ENCODE data around the gene ARL4D. TPM values are rescaled to one million over a fixed set of nuclear protein-coding genes. Genes with fewer than 3 reads are reported as not detected.
"Not testable (repeated sequence)": the region's sequence is repeated elsewhere in the genome, so short reads cannot be mapped to it uniquely, and the experiment has no call there.

The ARL4D gene
- total and polyA plus RNA-seq, 4 donors, result 4.0 to 14.2 (median 8.4) TPM

GRCh38 chr17:43365921-43366320 is 32.9 kb upstream of the ARL4D start:
- H3K4me1 ChIP-seq (ENCODE audit: control insufficient read depth in 1 of 2, insufficient read depth in 2 of 2, low read length in 2 of 2); DNase-seq; intact Hi-C loops (cut with DNase I); ATAC-seq (ENCODE audit: low FRiP score); H3K9me3 ChIP-seq (ENCODE audit: control insufficient read depth, low read length); H3K27ac ChIP-seq (ENCODE audit: low read depth in 1 of 2, low read length in 2 of 2); H3K27me3 ChIP-seq (ENCODE audit: control insufficient read depth in 1 of 2, insufficient read depth in 2 of 2, low read length in 1 of 2); H3K4me3 ChIP-seq (ENCODE audit: low read length in 2 of 2); H3K36me3 ChIP-seq (ENCODE audit: control insufficient read depth in 1 of 2, insufficient read depth in 2 of 2, low read length in 1 of 2): not testable (repeated sequence)
- WGBS, 2 donors, result 91 to 94% methylated on average over 9 of the region's 9 CpGs

- H3K27me3 ChIP-seq (ENCODE audit: control insufficient read depth in 1 of 2, insufficient read depth in 2 of 2, low read length in 1 of 2), result no peaks in the 10 kb centered on the region
- intact Hi-C loops (cut with DNase I), result no loop called here
- H3K9me3 ChIP-seq (ENCODE audit: control insufficient read depth, low read length), result no peaks in the 10 kb centered on the region
- no peaks in the 10 kb centered on the region for H3K36me3 ChIP-seq (ENCODE audit: control insufficient read depth in 1 of 2, insufficient read depth in 2 of 2, low read length in 1 of 2)
- H3K4me1 ChIP-seq (ENCODE audit: control insufficient read depth in 1 of 2, insufficient read depth in 2 of 2, low read length in 2 of 2), result no peaks in the 10 kb centered on the region
- peak overlapping the region; percentile 4 to 90 for H3K27ac ChIP-seq (ENCODE audit: low read depth in 1 of 2, low read length in 2 of 2)
- 48 to 52% methylated on average over 25 of the region's 25 CpGs for WGBS, 2 donors
- peak in 1 of 2 donors; percentile 60 for DNase-seq
- H3K4me3 ChIP-seq (ENCODE audit: low read length in 2 of 2), result no peak overlapping the region
- no peak for ATAC-seq (ENCODE audit: low FRiP score)
Observed at GRCh38 chr17:43366891-43367736, 31.7 kb upstream of the ARL4D start.

GRCh38 chr17:43367737-43368242 is 31.0 kb upstream of the ARL4D start:
- peak overlapping the region; percentile 58 to 90 for H3K27ac ChIP-seq (ENCODE audit: low read depth in 1 of 2, low read length in 2 of 2)
- 3 to 4% methylated on average over 11 of the region's 11 CpGs for WGBS, 2 donors
- no peak overlapping the region for H3K4me3 ChIP-seq (ENCODE audit: low read length in 2 of 2)
- no peaks in the 10 kb centered on the region for H3K4me1 ChIP-seq (ENCODE audit: control insufficient read depth in 1 of 2, insufficient read depth in 2 of 2, low read length in 2 of 2)
- peak; percentile 48 for ATAC-seq (ENCODE audit: low FRiP score)
- no peaks in the 10 kb centered on the region for H3K27me3 ChIP-seq (ENCODE audit: control insufficient read depth in 1 of 2, insufficient read depth in 2 of 2, low read length in 1 of 2)
- intact Hi-C loops (cut with DNase I), result loop anchor here in 1 of 2 donors (1.0 kb wide), 1 partner anchor 21 kb away; no protein-coding TSS in a partner anchor
- H3K9me3 ChIP-seq (ENCODE audit: control insufficient read depth, low read length), result no peaks in the 10 kb centered on the region
- DNase-seq, result no peak
- no peaks in the 10 kb centered on the region for H3K36me3 ChIP-seq (ENCODE audit: control insufficient read depth in 1 of 2, insufficient read depth in 2 of 2, low read length in 1 of 2)

DNA sequence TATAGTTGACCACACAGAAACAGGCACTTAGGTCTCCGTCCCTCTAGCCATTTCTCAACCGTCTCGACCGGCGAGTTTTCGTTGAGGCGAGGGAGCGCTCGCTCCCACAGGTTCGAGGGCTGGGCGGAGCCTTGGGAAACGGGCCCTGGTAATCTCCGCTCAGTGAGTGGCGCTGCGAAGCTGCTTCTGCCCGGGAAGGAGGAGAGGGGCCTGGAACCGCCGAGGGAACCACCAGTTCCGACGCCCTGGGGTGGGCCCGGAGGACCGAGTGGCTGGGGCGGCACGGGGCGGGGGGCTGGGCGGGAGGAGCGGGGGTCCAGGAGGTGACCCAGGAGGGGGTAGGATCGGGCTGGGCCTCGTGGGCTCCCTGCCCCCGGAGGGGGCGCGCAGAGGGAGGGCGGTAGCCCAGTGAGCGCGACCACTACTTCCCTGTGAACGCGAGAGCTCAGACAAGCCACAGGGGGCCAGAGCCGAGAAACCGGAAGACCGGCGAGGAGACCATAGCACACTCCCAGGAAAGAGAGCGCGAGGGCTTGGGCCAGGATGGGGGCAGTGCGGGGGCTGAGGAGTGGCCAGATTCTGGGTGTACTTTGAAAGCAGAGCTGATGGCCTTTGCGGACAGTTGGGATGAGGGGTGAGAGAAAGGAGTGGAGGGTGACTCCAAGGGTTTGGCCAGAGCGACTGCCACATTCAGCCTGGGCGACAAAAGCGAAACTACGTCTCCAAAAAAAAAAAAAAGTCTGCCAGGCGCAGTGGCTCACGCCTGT is 29.9 kb upstream of the ARL4D start:
- ATAC-seq (ENCODE audit: low FRiP score), result peak; percentile 91
- no peaks in the 10 kb centered on the region for H3K9me3 ChIP-seq (ENCODE audit: control insufficient read depth, low read length)
- DNase-seq, result peak; percentile 90 to 93
- peak overlapping the region; percentile 37 to 65 for H3K4me3 ChIP-seq (ENCODE audit: low read length in 2 of 2)
- WGBS, 2 donors, result 1% methylated on average over 49 to 51 of the region's 51 CpGs
- peak overlapping the region; percentile 98 to 99 for H3K27ac ChIP-seq (ENCODE audit: low read depth in 1 of 2, low read length in 2 of 2)
- H3K36me3 ChIP-seq (ENCODE audit: control insufficient read depth in 1 of 2, insufficient read depth in 2 of 2, low read length in 1 of 2), result no peaks in the 10 kb centered on the region
- intact Hi-C loops (cut with DNase I), result loop anchor here in 1 of 2 donors (1.0 kb wide), 1 partner anchor 19 kb away; no protein-coding TSS in a partner anchor
- no peaks in the 10 kb centered on the region for H3K27me3 ChIP-seq (ENCODE audit: control insufficient read depth in 1 of 2, insufficient read depth in 2 of 2, low read length in 1 of 2)
- H3K4me1 ChIP-seq (ENCODE audit: control insufficient read depth in 1 of 2, insufficient read depth in 2 of 2, low read length in 2 of 2), result no peaks in the 10 kb centered on the region

- 90 to 96% methylated on average over 5 of the region's 5 CpGs for WGBS, 2 donors
- Histone ChIP-seq H3K36me3 (ENCODE audit: control insufficient read depth in 1 of 2, insufficient read depth in 2 of 2, low read length in 1 of 2) (no peaks in the 10 kb centered on the region), H3K9me3 (ENCODE audit: control insufficient read depth, low read length) (no peaks in the 10 kb centered on the region), H3K27me3 (ENCODE audit: control insufficient read depth in 1 of 2, insufficient read depth in 2 of 2, low read length in 1 of 2) (no peaks in the 10 kb centered on the region), H3K4me3 (ENCODE audit: low read length in 2 of 2) (no peak overlapping the region), H3K4me1 (ENCODE audit: control insufficient read depth in 1 of 2, insufficient read depth in 2 of 2, low read length in 2 of 2) (no peaks in the 10 kb centered on the region), H3K27ac (ENCODE audit: low read depth in 1 of 2, low read length in 2 of 2) (peak overlapping the region in 1 of 2 donors; percentile 98)
- intact Hi-C loops (cut with DNase I), result no loop called here
- no peak for DNase-seq
- no peak for ATAC-seq (ENCODE audit: low FRiP score)
Observed at GRCh38 chr17:43369986-43370385, 28.8 kb upstream of the ARL4D start.

DNA sequence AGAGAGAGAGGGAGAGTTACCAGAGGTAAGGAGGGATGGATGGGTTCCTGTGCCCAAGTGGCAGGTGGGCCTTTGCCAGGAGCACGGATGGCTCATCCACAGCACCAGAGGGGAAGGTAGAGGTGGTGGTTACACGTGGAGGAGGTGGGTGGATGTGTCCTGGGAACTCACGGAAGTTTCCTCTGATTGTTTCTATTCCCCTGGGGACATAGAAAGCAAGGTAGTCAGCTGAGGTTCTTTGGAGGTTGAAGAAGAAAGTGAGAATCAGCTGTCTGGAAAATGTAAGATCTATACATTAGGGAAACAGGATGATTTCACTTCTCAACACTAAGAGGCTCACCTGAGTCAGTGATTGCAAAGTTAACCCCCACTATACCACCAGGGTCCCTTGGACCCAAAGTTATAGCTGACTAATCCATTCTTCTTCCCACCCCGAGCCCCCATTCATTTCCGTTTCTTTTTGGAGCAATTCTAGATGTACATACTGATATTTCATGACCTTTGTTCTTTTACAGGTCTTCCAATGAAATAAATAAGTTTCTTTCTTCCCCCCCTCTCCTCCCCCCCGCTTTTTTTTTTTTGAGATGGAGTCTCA is 27.5 kb upstream of the ARL4D start:
- H3K27ac ChIP-seq (ENCODE audit: low read depth in 1 of 2, low read length in 2 of 2), result no peak overlapping the region
- WGBS, 2 donors, result 57 to 67% methylated on average over 6 of the region's 6 CpGs
- DNase-seq, result no peak

DNA sequence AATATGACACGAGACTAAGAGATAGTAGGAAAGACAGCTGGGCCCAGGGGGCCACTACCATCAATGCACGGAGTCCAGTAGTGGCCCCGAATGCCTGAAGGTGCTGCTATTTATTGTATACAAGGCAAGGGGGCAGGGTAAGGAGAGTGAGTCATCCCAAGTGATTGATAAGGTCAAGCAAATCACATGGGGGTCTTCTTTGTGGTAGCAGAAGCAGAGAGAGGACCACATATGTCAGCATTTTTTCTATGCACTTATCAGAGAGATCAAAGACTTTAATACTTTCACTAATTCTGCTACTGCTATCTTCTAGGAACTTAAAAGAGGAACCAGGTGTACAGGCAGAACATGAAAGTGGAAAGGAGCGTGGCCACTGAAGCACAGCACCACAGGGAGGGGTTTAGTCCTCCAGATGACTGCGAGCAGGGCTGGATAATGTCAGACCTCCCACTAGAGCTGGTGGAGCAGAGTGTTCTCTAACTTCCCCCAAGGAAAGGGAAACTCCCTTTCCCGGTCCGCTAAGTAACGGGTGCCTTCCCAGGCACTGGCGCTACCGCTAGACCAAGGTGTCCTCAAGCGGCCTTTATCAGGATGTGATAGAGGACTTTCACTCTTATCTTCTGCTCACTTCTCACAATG is 26.4 kb upstream of the ARL4D start:
- no peaks in the 10 kb centered on the region for H3K27me3 ChIP-seq (ENCODE audit: control insufficient read depth in 1 of 2, insufficient read depth in 2 of 2, low read length in 1 of 2)
- no peak overlapping the region for H3K4me3 ChIP-seq (ENCODE audit: low read length in 2 of 2)
- H3K9me3 ChIP-seq (ENCODE audit: control insufficient read depth, low read length), result no peaks in the 10 kb centered on the region
- WGBS, 2 donors, result 82 to 84% methylated on average over 11 of the region's 11 CpGs
- H3K36me3 ChIP-seq (ENCODE audit: control insufficient read depth in 1 of 2, insufficient read depth in 2 of 2, low read length in 1 of 2), result no peaks in the 10 kb centered on the region
- no peak for ATAC-seq (ENCODE audit: low FRiP score)
- no peak for DNase-seq
- H3K4me1 ChIP-seq (ENCODE audit: control insufficient read depth in 1 of 2, insufficient read depth in 2 of 2, low read length in 2 of 2), result no peaks in the 10 kb centered on the region
- H3K27ac ChIP-seq (ENCODE audit: low read depth in 1 of 2, low read length in 2 of 2), result no peak overlapping the region
- intact Hi-C loops (cut with DNase I), result no loop called here

More for the DNA sequence above, 27.5 kb upstream of the ARL4D start:
- no peaks in the 10 kb centered on the region for H3K4me1 ChIP-seq (ENCODE audit: control insufficient read depth in 1 of 2, insufficient read depth in 2 of 2, low read length in 2 of 2)
- H3K9me3 ChIP-seq (ENCODE audit: control insufficient read depth, low read length), result no peaks in the 10 kb centered on the region
- intact Hi-C loops (cut with DNase I), result no loop called here
- H3K27me3 ChIP-seq (ENCODE audit: control insufficient read depth in 1 of 2, insufficient read depth in 2 of 2, low read length in 1 of 2), result no peaks in the 10 kb centered on the region
- H3K36me3 ChIP-seq (ENCODE audit: control insufficient read depth in 1 of 2, insufficient read depth in 2 of 2, low read length in 1 of 2), result no peaks in the 10 kb centered on the region
- H3K4me3 ChIP-seq (ENCODE audit: low read length in 2 of 2), result no peak overlapping the region
- ATAC-seq (ENCODE audit: low FRiP score), result no peak

DNA sequence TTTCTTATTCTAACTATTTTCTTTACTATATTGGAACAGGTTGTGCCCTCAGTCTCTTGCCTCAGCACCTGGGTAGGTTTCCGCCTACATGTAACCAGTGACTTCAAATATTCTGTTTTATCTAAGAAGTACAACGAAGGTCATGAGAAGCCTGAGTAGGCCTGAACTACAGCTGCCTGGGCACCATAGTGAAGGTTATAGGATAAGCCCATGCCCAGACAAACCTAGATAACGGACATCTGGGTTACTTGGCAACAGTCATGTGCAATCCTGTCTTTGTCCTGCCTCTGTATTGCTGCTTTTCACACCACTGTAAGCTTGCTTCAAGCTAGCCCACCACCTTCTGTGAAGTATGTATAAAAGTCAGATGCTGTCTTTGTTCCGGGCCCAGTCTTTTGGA is 25.4 kb upstream of the ARL4D start:
- no peak for DNase-seq
- H3K4me3 ChIP-seq (ENCODE audit: low read length in 2 of 2), result no peak overlapping the region
- ATAC-seq (ENCODE audit: low FRiP score), result no peak
- 93 to 94% methylated on average over 4 of the region's 4 CpGs for WGBS, 2 donors
- no peak overlapping the region for H3K27ac ChIP-seq (ENCODE audit: low read depth in 1 of 2, low read length in 2 of 2)
- no peaks in the 10 kb centered on the region for H3K36me3 ChIP-seq (ENCODE audit: control insufficient read depth in 1 of 2, insufficient read depth in 2 of 2, low read length in 1 of 2)
- no peaks in the 10 kb centered on the region for H3K27me3 ChIP-seq (ENCODE audit: control insufficient read depth in 1 of 2, insufficient read depth in 2 of 2, low read length in 1 of 2)
- H3K4me1 ChIP-seq (ENCODE audit: control insufficient read depth in 1 of 2, insufficient read depth in 2 of 2, low read length in 2 of 2), result no peaks in the 10 kb centered on the region
- intact Hi-C loops (cut with DNase I), result no loop called here
- no peaks in the 10 kb centered on the region for H3K9me3 ChIP-seq (ENCODE audit: control insufficient read depth, low read length)

Measured in aorta (tissue), 5 donors.